ENCODE results near the gene CSH2. TPM values are rescaled to one million over a fixed set of nuclear protein-coding genes. Genes with fewer than 3 reads are reported as not detected.

The CSH2 gene
- total RNA-seq, 2 experiments from 2014 or later: not detected

- intact Hi-C loops (cut with DNase I, micrococcal nuclease): loop anchor here (1.0 to 5.0 kb wide), 10 partner anchors 100 to 821 kb away; partner anchors contain the start of genes CYB561 (in 1 of the 2), DCAF7 (in 1 of the 2), ERN1 (in 1 of the 2) and ICAM2 (in 1 of the 2)
- H3K4me3 Mint-ChIP-seq: peak overlapping the region; percentile 98
- H3K27ac Mint-ChIP-seq: peak overlapping the region; percentile 97
- no peaks in the 10 kb centered on the region for H3K27me3 Mint-ChIP-seq
- DNase-seq (peak; percentile 36), ATAC-seq (no peak)
- H3K36me3 Mint-ChIP-seq (ENCODE audit: low read depth): peaks cover 18% of the 10 kb centered on the region
- ChIA-PET POLR2A (interaction anchor here (0.6 to 1.2 kb wide), 6 partner anchors 10 to 141 kb away, joined by 3 to 5 read pairs (median 4); partner anchors contain the start of genes CCDC47 and DDX42), CTCF (interaction anchor here (0.6 to 1.7 kb wide), 9 partner anchors 8 to 148 kb away, joined by 3 to 6 read pairs (median 3); partner anchors contain the start of gene DDX42)
- no peaks in the 10 kb centered on the region for H3K9me3 Mint-ChIP-seq (ENCODE audit: low read depth)
- H3K4me1 Mint-ChIP-seq: peaks cover 31% of the 10 kb centered on the region
Observed at GRCh38 chr17:63841350-63842172, 31.9 kb downstream of the CSH2 start.

GRCh38 chr17:63840591-63841349, 32.7 kb downstream of the CSH2 start:
- H3K27me3 Mint-ChIP-seq: no peaks in the 10 kb centered on the region
- ChIA-PET CTCF (interaction anchor here (0.6 to 2.2 kb wide), 6 partner anchors 8 to 149 kb away, joined by 3 to 6 read pairs (median 4); partner anchors contain the start of gene DDX42), POLR2A (interaction anchor here (0.6 to 1.5 kb wide), 4 partner anchors 9 to 306 kb away, joined by 3 to 6 read pairs (median 3); partner anchors contain the start of gene CCDC47)
- H3K36me3 Mint-ChIP-seq (ENCODE audit: low read depth): peaks cover 23% of the 10 kb centered on the region
- intact Hi-C loops (cut with DNase I, micrococcal nuclease): loop anchor here (5.0 kb wide), 3 partner anchors 143 to 413 kb away; partner anchors contain the start of gene CYB561 (in 1 of the 2)
- ATAC-seq (no peak), DNase-seq (no peak)
- peak overlapping the region; percentile 97 for H3K27ac Mint-ChIP-seq
- peaks cover 31% of the 10 kb centered on the region for H3K4me1 Mint-ChIP-seq
- no peaks in the 10 kb centered on the region for H3K9me3 Mint-ChIP-seq (ENCODE audit: low read depth)
- H3K4me3 Mint-ChIP-seq: peak overlapping the region; percentile 98

GRCh38 chr17:63838631-63839171, 34.8 kb downstream of the CSH2 start:
- ATAC-seq (no peak), DNase-seq (no peak)
- Mint-ChIP-seq H3K27ac (peak overlapping the region; percentile 72), H3K4me3 (peak overlapping the region; percentile 47), H3K27me3 (no peaks in the 10 kb centered on the region), H3K36me3 (ENCODE audit: low read depth) (peaks cover 36% of the 10 kb centered on the region), H3K9me3 (ENCODE audit: low read depth) (no peaks in the 10 kb centered on the region), H3K4me1 (peaks cover 33% of the 10 kb centered on the region)
- intact Hi-C loops (cut with DNase I, micrococcal nuclease): loop anchor here in 1 of 2 experiments (10.0 kb wide), 1 partner anchor 284 kb away; the partner anchor contains the start of gene DCAF7
- POLR2A ChIA-PET: interaction anchor here (0.6 to 0.7 kb wide), 2 partner anchors 10 to 11 kb away, joined by 3 to 4 read pairs; no protein-coding TSS in a partner anchor
- CTCF ChIA-PET: interaction anchor here (1.3 to 2.2 kb wide), 5 partner anchors 11 to 93 kb away, joined by 3 to 6 read pairs (median 5); partner anchors contain the start of gene DDX42

- CTCF ChIA-PET: interaction anchor here (1.3 to 1.9 kb wide), 4 partner anchors 10 to 92 kb away, joined by 3 to 6 read pairs (median 4); partner anchors contain the start of gene DDX42
- intact Hi-C loops (cut with DNase I, micrococcal nuclease): loop anchor here in 1 of 2 experiments (10.0 kb wide), 1 partner anchor 283 kb away; the partner anchor contains the start of gene DCAF7
Observed at GRCh38 chr17:63837962-63838600, 35.4 kb downstream of the CSH2 start.

GRCh38 chr17:63837480-63837879, 36.0 kb downstream of the CSH2 start:
- H3K9me3 Mint-ChIP-seq (ENCODE audit: low read depth): no peaks in the 10 kb centered on the region
- no peak for DNase-seq
- H3K27ac Mint-ChIP-seq: no peak overlapping the region
- peaks cover 31% of the 10 kb centered on the region for H3K4me1 Mint-ChIP-seq
- H3K4me3 Mint-ChIP-seq: no peak overlapping the region
- intact Hi-C loops (cut with DNase I, micrococcal nuclease): loop anchor here in 1 of 2 experiments (10.0 kb wide), 1 partner anchor 283 kb away; the partner anchor contains the start of gene DCAF7
- ATAC-seq: no peak
- ChIA-PET POLR2A (no interaction called here), CTCF (interaction anchor here (1.4 kb wide), 1 partner anchor 92 kb away, joined by 3 read pairs; no protein-coding TSS in a partner anchor)
- peaks cover 46% of the 10 kb centered on the region for H3K36me3 Mint-ChIP-seq (ENCODE audit: low read depth)
- no peaks in the 10 kb centered on the region for H3K27me3 Mint-ChIP-seq

More at GRCh38 chr17:63837962-63838600, 35.4 kb downstream of the CSH2 start:
- Mint-ChIP-seq H3K36me3 (ENCODE audit: low read depth) (peaks cover 41% of the 10 kb centered on the region), H3K4me1 (peaks cover 31% of the 10 kb centered on the region), H3K27me3 (no peaks in the 10 kb centered on the region), H3K4me3 (no peak overlapping the region), H3K27ac (no peak overlapping the region), H3K9me3 (ENCODE audit: low read depth) (no peaks in the 10 kb centered on the region)
- POLR2A ChIA-PET: no interaction called here
- DNase-seq: no peak
- no peak for ATAC-seq

GRCh38 chr17:63836811-63837210, 36.7 kb downstream of the CSH2 start:
- H3K4me1 Mint-ChIP-seq: peaks cover 31% of the 10 kb centered on the region
- POLR2A ChIA-PET: interaction anchor here (1.2 kb wide), 1 partner anchor 10 kb away, joined by 3 read pairs; the partner anchor contains the start of gene PSMC5
- no peaks in the 10 kb centered on the region for H3K27me3 Mint-ChIP-seq
- peak overlapping the region; percentile 19 for H3K27ac Mint-ChIP-seq
- CTCF ChIA-PET: no interaction called here
- H3K36me3 Mint-ChIP-seq (ENCODE audit: low read depth): peaks cover 49% of the 10 kb centered on the region
- ATAC-seq (no peak), DNase-seq (no peak)
- no peak overlapping the region for H3K4me3 Mint-ChIP-seq
- H3K9me3 Mint-ChIP-seq (ENCODE audit: low read depth): no peaks in the 10 kb centered on the region
- intact Hi-C loops (cut with DNase I, micrococcal nuclease): loop anchor here in 1 of 2 experiments (10.0 kb wide), 1 partner anchor 282 kb away; the partner anchor contains the start of gene DCAF7

- ChIA-PET POLR2A (interaction anchor here (0.6 kb wide), 2 partner anchors 101 to 279 kb away, joined by 3 read pairs; no protein-coding TSS in a partner anchor), CTCF (interaction anchor here (0.6 to 2.1 kb wide), 6 partner anchors 25 to 874 kb away, joined by 3 to 8 read pairs (median 4); no protein-coding TSS in a partner anchor)
- ATAC-seq (no peak), DNase-seq (no peak)
- H3K4me3 Mint-ChIP-seq: no peak overlapping the region
- H3K27me3 Mint-ChIP-seq: no peaks in the 10 kb centered on the region
- intact Hi-C loops (cut with DNase I, micrococcal nuclease): loop anchor here in 1 of 2 experiments (10.0 kb wide), 1 partner anchor 280 kb away; the partner anchor contains the start of gene DCAF7
- H3K36me3 Mint-ChIP-seq (ENCODE audit: low read depth): peaks cover 56% of the 10 kb centered on the region
- no peaks in the 10 kb centered on the region for H3K9me3 Mint-ChIP-seq (ENCODE audit: low read depth)
- H3K27ac Mint-ChIP-seq: peak overlapping the region; percentile 79
- peaks cover 36% of the 10 kb centered on the region for H3K4me1 Mint-ChIP-seq
Observed at GRCh38 chr17:63835167-63835720, 38.2 kb downstream of the CSH2 start.

GRCh38 chr17:63834431-63835166, 38.9 kb downstream of the CSH2 start:
- H3K27me3 Mint-ChIP-seq: no peaks in the 10 kb centered on the region
- H3K36me3 Mint-ChIP-seq (ENCODE audit: low read depth): peaks cover 63% of the 10 kb centered on the region
- H3K4me1 Mint-ChIP-seq: peaks cover 42% of the 10 kb centered on the region
- peak overlapping the region; percentile 75 for H3K27ac Mint-ChIP-seq
- CTCF ChIA-PET: interaction anchor here (0.6 to 2.1 kb wide), 14 partner anchors 10 to 875 kb away, joined by 3 to 8 read pairs (median 3); no protein-coding TSS in a partner anchor
- intact Hi-C loops (cut with DNase I, micrococcal nuclease): loop anchor here in 1 of 2 experiments (10.0 kb wide), 1 partner anchor 280 kb away; the partner anchor contains the start of gene DCAF7
- DNase-seq: peak; percentile 77
- H3K9me3 Mint-ChIP-seq (ENCODE audit: low read depth): no peaks in the 10 kb centered on the region
- POLR2A ChIA-PET: interaction anchor here (0.5 to 0.6 kb wide), 2 partner anchors 188 to 280 kb away, joined by 3 to 4 read pairs; no protein-coding TSS in a partner anchor
- ATAC-seq: peak; percentile 89
- H3K4me3 Mint-ChIP-seq: no peak overlapping the region

- no peaks in the 10 kb centered on the region for H3K9me3 Mint-ChIP-seq (ENCODE audit: low read depth)
- peaks cover 69% of the 10 kb centered on the region for H3K36me3 Mint-ChIP-seq (ENCODE audit: low read depth)
- H3K27ac Mint-ChIP-seq: peak overlapping the region; percentile 40
- peaks cover 42% of the 10 kb centered on the region for H3K4me1 Mint-ChIP-seq
- H3K4me3 Mint-ChIP-seq: no peak overlapping the region
- ChIA-PET POLR2A (interaction anchor here (0.6 to 1.3 kb wide), 2 partner anchors 10 to 60 kb away, joined by 5 read pairs; partner anchors contain the start of gene CCDC47), CTCF (interaction anchor here (0.6 to 2.1 kb wide), 12 partner anchors 8 to 408 kb away, joined by 3 to 8 read pairs (median 3); partner anchors contain the start of gene SMARCD2)
- intact Hi-C loops (cut with DNase I, micrococcal nuclease): loop anchor here in 1 of 2 experiments (10.0 kb wide), 1 partner anchor 279 kb away; the partner anchor contains the start of gene DCAF7
- DNase-seq: no peak
- H3K27me3 Mint-ChIP-seq: no peaks in the 10 kb centered on the region
- no peak for ATAC-seq
Observed at GRCh38 chr17:63833741-63834373, 39.6 kb downstream of the CSH2 start.

Measured in activated CD4-positive, alpha-beta T cell treated with anti-CD3 and anti-CD28 coated beads for 36 hours (primary cell).